ENCODE measurements around the gene EYA2.

DNA sequence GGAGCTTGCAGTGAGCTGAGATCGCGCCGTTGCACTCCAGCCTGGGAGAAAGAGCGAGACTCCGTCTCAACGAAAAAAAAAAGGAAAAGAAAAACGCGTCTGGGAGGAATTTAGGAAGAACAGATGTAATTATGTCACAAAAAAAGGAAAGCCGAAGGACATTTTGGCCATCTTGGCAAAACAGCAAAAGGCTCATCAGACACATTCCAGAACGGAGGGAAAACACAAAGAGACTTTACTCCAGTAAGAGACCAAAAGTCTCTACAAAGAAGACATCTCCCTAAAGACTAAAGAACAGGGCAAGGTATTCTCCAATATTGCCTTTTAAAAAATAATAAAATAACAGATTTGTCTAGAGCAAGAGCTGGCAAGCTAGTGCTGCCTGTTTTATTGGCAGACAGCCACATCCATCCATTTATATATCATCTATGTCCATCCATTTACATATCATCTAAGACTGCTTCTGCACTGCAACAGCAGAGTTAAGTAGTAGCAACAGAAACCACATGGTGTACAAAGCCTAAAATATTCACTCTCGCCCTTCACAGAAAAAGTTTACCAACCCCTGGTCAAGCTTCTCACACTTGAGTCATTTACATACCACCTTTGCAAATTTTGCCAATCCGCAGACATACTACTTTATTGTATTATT, 328.0 kb downstream of the EYA2 start:
- no peak for TF ChIP-seq EZH2 (IDR thresholded peaks at IDR 0.05; ENCODE audit: insufficient read depth, poor library complexity, severe bottlenecking)
- no peak for TF ChIP-seq EZH2phosphoT487 (IDR thresholded peaks at IDR 0.05; ENCODE audit: insufficient read depth, low read depth)

Measured in GM23248 (cell line).